ENCODE measurements around the gene OPN1MW.
"Not testable (repeated sequence)": the region's sequence is repeated elsewhere in the genome, so short reads cannot be mapped to it uniquely, and the experiment has no call there.

OPN1MW gene

DNA sequence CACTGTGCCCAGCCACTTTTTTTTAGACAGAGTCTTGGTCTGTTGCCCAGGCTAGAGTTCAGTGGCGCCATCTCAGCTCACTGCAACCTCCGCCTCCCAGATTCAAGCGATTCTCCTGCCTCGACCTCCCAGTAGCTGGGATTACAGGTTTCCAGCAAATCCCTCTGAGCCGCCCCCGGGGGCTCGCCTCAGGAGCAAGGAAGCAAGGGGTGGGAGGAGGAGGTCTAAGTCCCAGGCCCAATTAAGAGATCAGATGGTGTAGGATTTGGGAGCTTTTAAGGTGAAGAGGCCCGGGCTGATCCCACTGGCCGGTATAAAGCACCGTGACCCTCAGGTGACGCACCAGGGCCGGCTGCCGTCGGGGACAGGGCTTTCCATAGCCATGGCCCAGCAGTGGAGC is at the start of gene OPN1MW:
TSS of gene OPN1MW (plus strand) at position 301 of the 400 bp plus-strand sequence. CDS start at position 383, 82 bp downstream.
- not testable (repeated sequence) for DNase-seq (ENCODE audit: extremely low read depth, low read depth)

- TF ChIP-seq, protein P1, sequence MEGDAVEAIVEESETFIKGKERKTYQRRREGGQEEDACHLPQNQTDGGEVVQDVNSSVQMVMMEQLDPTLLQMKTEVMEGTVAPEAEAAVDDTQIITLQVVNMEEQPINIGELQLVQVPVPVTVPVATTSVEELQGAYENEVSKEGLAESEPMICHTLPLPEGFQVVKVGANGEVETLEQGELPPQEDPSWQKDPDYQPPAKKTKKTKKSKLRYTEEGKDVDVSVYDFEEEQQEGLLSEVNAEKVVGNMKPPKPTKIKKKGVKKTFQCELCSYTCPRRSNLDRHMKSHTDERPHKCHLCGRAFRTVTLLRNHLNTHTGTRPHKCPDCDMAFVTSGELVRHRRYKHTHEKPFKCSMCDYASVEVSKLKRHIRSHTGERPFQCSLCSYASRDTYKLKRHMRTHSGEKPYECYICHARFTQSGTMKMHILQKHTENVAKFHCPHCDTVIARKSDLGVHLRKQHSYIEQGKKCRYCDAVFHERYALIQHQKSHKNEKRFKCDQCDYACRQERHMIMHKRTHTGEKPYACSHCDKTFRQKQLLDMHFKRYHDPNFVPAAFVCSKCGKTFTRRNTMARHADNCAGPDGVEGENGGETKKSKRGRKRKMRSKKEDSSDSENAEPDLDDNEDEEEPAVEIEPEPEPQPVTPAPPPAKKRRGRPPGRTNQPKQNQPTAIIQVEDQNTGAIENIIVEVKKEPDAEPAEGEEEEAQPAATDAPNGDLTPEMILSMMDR (IDR thresholded peaks at IDR 0.05; ENCODE audit: low read depth, low read length): no peak
- no peak for DNase-seq (ENCODE audit: extremely low read depth, low read depth)
These were observed 46.8 kb upstream of the OPN1MW start for GRCh38 chrX:154135458-154136229.

DNA sequence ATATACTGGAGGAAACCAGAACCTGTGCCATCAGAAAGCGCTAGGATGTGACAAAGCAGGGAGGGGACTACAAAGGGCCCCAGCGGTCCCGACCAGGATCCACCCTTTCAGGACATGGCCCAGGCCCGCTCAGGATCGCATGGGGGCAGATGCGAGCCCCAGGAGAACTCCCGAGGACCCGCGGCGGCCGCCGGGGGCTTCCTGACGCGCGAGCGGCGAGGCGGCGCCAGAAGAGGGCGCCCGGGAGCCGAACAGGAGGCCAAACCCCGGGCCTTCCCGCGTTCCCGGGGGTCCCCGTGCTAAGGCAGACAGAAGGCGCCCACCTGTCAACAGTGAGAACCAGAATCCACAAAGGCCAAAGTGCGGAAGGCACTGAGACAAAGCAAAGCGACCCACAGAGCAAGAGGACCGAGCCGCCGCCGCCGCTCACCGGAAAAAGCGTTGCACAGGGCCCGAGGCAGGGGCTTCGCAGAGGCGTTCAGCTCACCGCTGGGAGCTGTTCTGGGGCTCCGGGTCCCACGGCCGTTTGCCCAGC is 45.7 kb upstream of the OPN1MW start:
- TF ChIP-seq, protein P1 (IDR thresholded peaks at IDR 0.05; ENCODE audit: low read depth, low read length): peak; percentile 50
- DNase-seq (ENCODE audit: extremely low read depth, low read depth): no peak

GRCh38 chrX:154138857-154139256 is 43.5 kb upstream of the OPN1MW start:
- TF ChIP-seq, protein P1 (IDR thresholded peaks at IDR 0.05; ENCODE audit: low read depth, low read length): no peak
- DNase-seq (ENCODE audit: extremely low read depth, low read depth): no peak

DNA sequence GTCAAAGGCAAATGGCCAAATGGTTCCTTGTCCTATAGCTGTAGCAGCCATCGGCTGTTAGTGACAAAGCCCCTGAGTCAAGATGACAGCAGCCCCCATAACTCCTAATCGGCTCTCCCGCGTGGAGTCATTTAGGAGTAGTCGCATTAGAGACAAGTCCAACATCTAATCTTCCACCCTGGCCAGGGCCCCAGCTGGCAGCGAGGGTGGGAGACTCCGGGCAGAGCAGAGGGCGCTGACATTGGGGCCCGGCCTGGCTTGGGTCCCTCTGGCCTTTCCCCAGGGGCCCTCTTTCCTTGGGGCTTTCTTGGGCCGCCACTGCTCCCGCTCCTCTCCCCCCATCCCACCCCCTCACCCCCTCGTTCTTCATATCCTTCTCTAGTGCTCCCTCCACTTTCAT is 42.2 kb upstream of the OPN1MW start:
- TF ChIP-seq, protein P1 (IDR thresholded peaks at IDR 0.05; ENCODE audit: low read depth, low read length): no peak

GRCh38 chrX:154140742-154141141 is 41.7 kb upstream of the OPN1MW start:
- DNase-seq (ENCODE audit: extremely low read depth, low read depth): no peak
- TF ChIP-seq, protein P1 (IDR thresholded peaks at IDR 0.05; ENCODE audit: low read depth, low read length): no peak

More for the DNA sequence above, 42.2 kb upstream of the OPN1MW start:
- DNase-seq (ENCODE audit: extremely low read depth, low read depth): no peak

GRCh38 chrX:154142386-154142785 is 40.0 kb upstream of the OPN1MW start:
- DNase-seq (ENCODE audit: extremely low read depth, low read depth): no peak
- TF ChIP-seq, protein P1 (IDR thresholded peaks at IDR 0.05; ENCODE audit: low read depth, low read length): no peak

Measured in AG09319 (cell line).